GM10266 (cell line): ENCODE data around the gene DENND6B.
"Not testable (repeated sequence)": the region's sequence is repeated elsewhere in the genome, so short reads cannot be mapped to it uniquely, and the experiment has no call there.

Experiments
- DNase-seq: peaks from one replicate; pipeline ENCODE4 v3.0.0; 2012; ENCODE audit errors: extremely low spot score
- CTCF ChIP-seq: IDR thresholded peaks from 2 replicates; pipeline ENCODE4 v1.5.1; 2012; ENCODE audit warnings: mild to moderate bottlenecking, low read depth; ENCODE audit not compliant: control insufficient read depth, insufficient read depth; ENCODE audit errors: missing control alignments

The DENND6B gene

GRCh38 chr22:50325444-50326224 is 1.2 kb downstream of the DENND6B start:
- peak; percentile 20 for DNase-seq
- no peak for TF ChIP-seq CTCF

GRCh38 chr22:50323900-50324299 is 2.9 kb downstream of the DENND6B start:
- peak; percentile 9 for DNase-seq
- TF ChIP-seq CTCF = no peak

- not testable (repeated sequence) for DNase-seq
Observed at GRCh38 chr22:50322382-50323104, 4.3 kb downstream of the DENND6B start.

GRCh38 chr22:50320671-50321325 is 6.0 kb downstream of the DENND6B start:
- TF ChIP-seq CTCF = no peak
- DNase-seq = peak; percentile 7

GRCh38 chr22:50320116-50320515 is 6.7 kb downstream of the DENND6B start:
- no peak for TF ChIP-seq CTCF
- no peak for DNase-seq

DNA sequence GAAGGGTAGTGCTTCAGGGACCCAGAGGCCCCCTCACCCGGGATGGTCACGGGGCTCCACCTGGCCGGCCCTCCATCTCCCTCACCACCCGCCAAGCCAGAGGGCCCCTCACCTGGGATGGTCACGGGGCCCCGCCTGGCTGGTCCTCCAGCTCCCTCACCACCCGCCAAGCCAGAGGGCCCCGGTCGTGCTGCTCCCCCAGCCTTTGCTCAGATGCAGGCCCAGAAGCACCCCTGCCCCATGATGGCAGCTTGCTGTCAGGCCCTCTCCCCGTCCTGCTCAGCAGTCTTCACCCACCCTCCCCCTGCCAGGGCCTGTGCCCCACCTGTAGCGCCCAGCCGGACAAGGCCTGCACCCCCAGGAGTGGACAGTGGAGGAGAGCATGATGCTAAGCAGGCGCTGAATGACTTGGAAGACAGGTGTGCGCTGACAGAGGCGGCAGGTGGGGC is 7.3 kb downstream of the DENND6B start:
- no peak for DNase-seq
- no peak for TF ChIP-seq CTCF

DNA sequence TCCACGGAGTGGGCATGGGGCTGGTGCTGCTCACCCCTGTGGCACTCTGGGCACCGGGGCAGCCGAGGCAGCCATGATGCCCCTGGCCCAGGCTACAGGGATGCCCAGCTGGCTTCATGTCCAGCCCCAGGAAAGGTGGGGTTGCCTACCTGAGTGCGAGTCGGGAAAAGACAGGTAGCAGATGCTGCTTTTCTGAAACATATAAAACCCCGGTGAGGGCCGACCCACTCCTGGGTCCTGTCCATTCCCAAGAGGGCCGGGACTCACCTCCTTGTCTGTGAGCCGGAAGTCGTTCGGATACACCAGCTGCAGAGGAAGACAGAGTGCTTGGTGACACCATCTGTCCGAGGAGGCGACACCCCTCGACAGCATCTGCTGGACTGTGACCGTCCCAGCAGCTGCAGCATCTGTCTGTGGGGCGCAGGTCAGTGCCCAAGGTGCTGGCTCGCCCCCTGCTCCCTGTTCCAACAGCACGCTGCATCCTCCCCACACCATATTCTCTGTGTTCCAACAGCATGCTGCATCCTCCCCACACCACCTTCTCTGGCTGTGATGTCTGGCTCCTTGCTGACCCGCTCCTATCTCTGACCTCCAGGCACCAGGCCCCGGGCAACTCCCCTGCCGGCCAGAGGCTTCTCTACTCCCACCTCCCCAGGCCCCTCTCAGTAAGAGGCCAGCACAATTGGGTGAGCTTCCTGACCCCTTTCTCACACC is 8.0 kb downstream of the DENND6B start:
- no peak for TF ChIP-seq CTCF
- no peak for DNase-seq
